GM18868 (cell line): ENCODE data around the gene BRD1.

Source experiments
- ATAC-seq: cut with Tn5 transposase; IDR thresholded peaks from one replicate; pipeline ENCODE4 v1.9.1; 2021; ENCODE audit warnings: mild to moderate bottlenecking, moderate library complexity; ENCODE audit not compliant: unreplicated experiment

The BRD1 gene

DNA sequence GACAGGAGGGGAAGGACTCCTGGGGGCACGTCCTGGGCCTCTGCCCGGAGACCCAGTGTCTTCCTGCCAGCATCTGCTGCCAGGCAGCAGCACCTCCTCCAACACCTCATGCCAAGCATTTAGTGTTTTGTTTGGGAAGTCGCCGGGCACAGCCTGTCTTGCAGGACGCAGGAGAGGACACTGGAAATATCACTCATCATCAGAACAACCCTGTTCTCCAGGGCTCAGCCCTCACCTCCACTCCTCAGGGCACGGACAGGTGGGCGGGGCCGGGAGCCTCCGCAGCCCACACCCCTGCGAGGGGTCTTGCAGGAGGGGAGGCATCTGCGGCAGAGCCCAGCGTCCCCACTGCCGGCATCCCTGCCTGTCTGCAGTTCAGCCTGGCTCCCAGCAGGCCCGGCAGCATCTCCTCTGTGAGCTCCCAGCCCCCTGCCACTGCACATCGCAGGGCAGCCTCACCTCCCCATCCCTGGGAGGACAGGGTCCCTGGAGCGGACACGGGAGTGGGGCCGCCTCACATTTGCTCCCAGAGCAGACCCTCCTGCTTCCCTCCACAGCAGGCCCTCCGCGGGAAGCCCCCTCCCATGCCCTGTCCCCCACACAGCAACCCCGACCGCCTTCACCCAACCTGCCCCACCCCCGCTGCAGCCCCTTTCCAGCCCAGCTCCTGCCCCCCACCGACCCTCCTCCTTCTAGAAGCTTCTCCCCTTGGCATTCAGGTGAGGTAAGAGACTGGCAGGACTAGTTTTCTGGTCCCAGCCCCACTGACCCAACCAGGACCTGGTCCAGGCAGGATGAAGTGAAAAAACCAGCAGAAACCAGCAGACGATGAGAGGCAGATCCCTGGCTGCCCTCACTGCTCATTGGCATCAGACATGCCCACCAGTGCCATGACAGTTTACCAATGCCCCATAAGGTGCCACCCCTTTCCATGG is 72.7 kb downstream of the BRD1 start:
- ATAC-seq = no peak

DNA sequence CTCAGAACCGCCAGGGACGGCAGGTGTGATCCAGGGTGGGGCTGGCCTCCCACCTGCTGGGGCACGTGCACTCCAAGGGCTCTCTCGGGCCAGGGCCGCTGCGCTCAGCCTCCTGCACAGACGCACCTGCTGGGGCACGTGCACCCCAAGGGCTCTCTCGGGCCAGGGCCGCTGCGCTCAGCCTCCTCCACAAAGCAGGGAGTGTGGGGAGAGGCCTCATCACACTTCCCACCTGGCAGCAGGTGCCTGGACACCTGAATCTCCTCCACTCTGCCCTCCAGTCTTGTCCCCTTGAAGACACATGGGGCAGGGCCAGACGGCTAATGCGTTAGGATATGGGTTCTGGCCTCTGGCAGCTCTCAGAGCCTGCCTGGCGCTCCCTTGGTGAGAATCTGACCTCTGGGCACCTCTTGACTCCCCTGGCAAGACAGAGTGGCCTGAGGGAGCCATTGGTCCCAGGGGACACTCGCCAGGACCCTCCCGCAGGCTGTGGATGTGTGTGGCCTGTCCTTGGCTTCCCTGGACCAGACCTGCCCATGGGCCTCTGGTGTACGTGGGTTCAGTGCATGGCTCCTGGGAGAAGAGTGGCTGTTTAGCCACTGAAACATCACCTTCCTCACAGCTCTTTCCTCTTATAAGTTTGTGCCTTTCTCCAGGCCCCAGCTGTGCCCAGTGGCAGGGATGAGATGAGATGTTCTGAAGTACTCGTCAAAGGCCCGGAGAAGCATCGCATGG is 73.5 kb downstream of the BRD1 start:
- no peak for ATAC-seq

DNA sequence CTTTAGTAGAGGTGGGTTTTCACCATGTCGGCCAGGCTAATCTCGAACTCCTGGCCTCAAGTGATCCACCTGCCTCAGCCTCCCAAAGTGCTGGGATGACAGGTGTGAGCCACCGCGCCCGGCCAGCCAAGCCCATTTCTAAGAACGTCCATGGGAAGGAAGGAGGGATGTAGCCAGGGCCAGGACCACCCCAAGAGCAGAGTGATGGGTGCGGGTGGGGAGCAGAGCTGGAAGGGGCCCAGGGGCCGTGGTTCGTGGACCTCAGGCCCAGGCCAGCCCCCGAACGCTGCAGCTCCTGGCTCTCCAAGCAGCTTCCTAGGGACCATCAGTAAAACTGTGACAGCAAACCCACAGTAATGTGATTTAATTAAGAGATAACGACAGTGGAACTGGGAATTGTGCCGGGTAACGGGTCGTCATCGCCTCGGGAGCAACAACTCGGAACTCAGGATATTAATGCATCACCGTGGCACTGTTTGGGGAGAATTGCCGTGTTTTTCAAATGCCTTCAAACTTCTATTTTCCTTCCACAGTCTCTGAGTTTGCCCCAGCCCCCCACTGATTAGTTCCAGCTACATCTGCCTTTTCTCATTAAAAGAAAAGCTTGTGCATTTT is 74.3 kb downstream of the BRD1 start:
- ATAC-seq = no peak

DNA sequence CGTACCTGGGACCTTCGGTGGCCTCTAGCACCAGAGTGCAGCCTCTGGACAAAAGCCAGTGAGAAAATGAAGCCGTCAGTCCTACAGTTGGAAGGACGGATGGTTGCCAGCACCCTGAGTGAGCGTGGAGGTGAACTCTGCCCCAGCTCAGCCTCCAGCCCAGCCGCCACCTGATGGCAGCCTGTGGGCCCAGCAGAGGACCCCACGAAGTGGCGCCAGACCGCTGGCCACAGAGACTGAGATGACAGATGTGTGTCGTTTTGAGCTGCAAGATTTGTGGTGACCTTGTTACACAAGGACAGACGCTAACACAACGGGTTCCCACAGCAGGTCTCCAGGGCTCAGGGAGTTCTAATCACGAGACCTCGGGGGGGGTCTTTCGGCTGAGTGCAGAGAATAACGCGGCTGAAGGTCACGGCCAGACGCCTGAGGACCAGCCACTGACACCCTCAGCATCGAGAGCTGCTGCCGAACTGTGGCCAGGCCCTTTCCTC is 75.0 kb downstream of the BRD1 start:
- ATAC-seq = no peak

DNA sequence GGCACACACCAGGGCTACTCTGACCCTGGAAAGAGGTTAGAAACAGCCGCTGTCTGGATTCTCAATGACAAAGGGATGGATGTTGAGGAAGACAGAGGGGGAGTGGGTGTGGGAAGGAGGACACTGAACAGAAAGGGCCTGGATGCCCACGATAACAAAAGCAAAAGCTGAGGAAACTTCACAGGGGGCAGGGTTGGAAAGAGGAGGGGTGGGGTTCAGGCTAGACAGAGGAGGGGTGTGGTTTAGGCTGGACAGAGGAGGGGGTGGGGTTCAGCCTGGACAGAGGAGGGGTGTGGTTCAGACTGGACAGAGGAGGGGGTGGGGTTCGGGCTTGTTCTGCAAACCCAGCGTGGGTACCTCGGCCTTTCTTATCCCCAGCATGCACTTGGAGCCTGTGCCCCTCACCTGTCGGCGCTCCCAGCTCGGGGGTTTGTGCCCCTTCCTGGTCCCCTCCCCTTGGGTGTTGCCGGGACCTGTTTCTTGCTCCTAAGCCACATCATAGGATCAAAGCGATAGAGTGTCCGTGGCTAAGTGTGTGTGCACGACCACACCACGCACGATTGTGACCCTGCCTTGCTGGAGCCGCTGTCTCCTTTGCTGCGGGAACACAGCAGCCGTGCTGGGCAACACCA is 75.6 kb downstream of the BRD1 start:
- ATAC-seq = no peak

DNA sequence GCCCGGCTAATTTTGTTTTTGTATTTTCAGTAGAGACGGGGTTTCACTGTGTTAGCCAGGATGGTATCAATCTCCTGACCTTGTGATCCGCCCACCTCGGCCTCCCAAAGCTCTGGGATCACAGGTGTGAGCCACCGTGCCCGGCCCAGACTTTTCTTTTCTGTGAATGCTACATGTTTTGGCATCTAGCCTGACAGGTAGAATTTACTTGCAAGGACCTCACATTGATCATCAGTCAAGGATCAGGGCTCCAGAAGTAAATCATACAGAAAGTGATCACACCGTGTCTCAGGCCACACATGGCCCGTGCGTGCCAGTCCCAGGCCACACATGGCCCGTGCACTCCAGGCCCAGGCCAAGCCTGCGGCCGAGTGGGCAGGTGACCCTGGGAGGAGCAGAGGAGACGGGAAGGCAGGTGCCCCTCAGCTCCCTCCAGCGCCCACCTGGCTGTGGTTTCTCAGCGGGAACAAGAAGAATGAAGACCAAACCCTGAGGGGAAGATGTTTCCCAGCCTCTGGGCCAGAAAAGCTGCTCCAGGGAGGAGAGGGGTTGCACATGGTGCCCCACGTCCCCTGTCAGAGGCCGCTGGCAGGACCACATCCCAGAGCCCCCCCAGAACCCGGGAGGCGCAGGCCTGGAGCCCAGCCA is 76.2 kb downstream of the BRD1 start:
- ATAC-seq = no peak

DNA sequence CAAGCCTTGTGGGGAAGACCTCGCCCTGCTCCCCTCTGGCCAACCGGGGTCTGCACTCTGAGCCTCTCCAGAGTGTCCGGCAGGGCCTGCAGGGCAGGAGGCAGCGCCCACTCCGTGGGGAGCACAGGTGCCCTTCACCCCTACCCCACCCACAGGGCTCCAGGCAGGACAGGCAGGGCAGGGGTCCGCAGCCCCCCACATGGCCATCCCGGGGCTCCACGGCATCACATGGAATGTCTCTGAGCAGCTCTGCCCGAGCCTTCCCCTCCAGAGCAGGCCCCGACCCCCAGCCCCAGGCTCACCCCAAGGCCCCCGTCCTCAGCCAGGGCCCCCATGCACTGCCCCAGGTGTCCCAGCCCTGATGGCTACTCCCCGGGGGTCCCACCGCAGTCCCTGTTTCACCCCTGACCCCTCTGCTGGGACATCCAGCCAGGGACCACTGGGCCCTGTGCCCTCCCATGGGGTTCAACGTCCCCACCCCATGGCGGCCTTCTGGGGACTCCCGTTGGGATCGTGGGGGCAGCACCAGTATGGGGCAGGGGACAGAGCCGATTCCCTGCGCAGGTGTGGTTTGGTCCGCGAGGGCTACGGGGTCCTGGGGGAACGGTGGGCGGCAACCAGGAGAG is 77.7 kb downstream of the BRD1 start:
- ATAC-seq = no peak

DNA sequence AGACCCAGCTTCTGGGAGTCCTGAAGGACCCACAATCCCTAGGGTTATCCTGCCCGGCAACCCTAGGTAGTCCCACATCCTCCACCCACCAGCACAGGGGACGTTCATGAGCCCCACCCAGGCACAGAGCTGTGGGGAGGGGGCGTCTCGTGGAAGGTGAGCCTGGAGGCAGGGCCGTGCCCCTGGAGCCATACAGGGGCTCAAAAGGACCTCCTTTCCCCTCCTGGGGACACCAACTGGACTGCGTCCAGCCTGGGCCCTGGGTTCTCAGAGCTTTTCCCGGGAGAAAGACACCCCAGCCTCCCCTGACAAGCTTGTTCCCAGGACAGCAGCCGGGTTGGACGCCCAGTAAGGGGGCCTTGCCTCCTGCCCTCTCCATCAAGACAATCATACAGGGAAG is 78.4 kb downstream of the BRD1 start:
- ATAC-seq = no peak

DNA sequence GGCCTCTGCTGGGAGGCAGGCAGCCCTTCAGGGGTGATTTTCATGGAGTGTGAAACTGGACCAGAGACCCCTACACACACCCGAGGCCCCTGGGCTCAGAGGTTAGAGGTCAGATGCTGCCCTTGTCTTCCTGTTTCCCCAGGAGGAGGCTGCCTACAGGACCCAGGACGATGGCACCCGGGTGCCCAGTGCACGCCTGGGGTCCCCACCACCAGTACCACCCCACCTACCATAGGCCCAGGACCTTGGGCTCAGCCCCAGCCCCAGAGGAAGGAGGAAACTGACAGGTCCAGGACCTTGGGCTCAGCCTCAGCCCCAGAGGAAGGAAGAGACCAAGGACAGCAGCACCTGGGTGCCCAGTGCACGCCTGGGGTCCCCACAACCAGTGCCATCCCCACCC is 79.2 kb downstream of the BRD1 start:
- ATAC-seq = no peak

DNA sequence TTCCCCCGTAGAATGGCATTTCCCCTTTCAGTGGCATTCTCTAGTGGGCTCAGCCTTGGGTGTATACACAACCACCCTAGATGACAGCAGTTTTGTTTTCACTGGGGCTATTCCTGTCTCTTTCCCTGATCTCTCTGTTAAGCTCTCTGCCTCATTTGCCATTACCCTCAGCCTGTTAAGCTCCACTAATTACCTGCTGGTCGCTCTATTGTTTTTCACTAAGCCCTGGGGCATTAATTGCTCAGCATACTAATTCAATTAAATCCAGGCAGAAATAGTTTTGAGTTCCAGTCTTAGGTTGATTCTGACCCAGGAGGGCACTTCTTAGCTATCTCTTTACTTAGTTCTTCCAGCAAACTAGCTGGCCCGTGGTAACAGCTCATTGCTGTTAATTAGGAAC is 80.0 kb downstream of the BRD1 start:
- ATAC-seq = no peak

DNA sequence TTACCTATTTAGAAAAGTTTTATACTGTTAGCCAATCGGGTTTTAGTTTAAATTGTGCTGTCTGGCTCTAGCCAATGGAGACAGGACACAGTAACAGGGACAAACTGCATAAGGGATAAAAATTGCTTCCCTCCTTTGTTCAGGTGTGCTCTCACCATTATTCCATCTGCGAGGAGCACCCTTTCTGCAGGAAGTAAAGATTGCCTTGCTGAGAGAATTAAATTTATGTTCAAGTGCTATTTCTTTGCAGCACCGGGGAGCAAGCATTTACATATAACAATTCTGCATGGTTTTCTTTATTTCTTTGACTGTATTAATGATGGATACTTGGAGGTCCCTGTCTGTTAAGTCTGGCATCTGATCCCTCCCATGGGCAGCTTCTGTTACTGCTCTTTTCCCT is 80.5 kb downstream of the BRD1 start:
- no peak for ATAC-seq

DNA sequence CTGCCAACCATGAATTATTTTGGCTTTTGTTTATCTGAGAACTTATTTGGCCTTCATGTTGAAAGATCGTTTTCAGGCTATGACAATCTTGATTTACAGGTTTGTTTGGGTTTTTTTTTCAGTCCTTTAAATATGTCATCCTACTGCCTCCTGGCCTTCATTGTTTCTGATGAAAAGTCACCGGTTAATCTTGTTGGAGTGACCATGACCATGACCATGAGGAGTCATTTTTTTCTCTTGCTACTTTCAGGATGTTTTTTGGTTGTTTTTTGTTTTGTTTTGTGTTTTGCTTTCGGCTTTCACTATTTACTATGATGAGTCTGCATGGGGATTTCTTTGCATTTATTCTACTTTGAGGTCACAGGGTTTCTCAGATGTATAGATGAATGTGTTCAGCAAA is 81.6 kb downstream of the BRD1 start:
- no peak for ATAC-seq

DNA sequence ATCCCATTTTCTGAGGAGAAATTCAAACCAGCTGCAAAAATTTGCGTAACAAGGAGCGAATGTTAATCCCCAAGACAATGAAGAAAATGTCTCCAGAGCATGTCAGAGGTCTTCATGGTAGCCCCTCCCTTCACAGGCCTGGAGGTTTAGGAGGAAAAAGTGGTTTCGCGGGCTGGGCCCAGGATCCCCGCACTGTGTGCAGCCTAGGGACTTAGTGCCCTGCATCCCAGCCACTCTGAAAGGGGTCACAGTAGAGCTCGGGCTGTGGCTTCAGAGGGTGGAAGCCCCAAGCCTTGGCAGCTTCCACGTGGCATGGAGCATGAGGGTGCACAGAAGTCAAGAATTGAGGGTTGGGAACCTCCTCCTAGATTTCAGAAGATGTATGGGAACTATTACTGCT is 87.4 kb downstream of the BRD1 start:
- no peak for ATAC-seq

DNA sequence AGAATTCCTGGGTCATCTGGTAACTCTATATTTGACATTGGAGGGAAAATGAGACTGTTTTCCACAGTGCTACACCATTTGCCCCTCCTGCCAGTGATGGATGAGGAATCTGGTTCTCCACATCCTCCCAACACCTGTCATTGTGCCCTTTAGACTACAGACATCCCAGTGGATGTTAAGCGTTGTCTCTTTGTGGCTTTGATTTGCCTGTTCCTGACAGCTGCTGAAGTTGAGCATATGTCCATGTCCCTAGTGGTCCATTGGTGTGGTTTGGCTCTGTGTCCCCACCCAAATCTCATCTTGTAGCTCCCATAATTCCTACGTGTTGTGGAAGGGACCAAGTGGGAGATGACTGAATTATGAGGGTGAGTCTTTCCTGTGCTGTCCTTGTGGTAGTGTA is 88.5 kb downstream of the BRD1 start:
- ATAC-seq = no peak

DNA sequence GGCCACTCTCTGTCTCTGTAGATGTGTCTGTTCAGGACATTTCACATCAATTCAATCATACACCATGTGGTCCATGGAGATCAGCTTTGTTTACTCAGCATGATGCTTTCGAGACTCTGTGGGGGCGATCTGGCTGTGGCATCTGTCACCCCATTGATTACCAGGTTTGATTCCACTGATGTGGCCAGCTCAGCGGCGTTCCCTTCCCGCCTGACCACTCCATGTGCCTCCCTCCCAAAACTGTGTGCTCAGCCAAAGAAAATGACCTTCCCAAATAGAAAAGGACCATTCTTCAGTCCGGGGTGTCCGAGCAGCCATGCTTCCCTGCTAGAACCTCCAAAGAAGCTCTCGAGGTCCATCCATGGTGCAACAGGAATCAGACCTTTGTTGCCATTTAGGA is 89.1 kb downstream of the BRD1 start:
- ATAC-seq = no peak

DNA sequence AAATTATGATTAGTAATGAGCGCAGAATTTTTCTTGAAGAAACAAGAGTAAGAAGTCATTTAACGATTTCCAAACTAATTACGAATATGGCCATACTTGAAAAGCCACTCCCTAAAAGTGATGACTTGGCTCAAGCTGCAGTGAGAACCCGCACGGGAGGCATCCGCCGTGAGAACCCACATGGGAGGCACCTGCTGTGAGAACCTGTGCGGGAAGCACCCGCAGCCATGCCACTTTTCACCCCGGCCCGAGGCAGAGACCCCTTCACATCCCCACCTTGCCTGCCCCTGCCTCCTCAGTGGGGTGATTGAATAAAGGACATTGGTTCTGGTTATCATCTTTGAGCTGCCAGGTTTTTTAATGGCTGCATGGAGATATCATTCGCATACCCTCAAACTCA is 89.7 kb downstream of the BRD1 start:
- no peak for ATAC-seq

DNA sequence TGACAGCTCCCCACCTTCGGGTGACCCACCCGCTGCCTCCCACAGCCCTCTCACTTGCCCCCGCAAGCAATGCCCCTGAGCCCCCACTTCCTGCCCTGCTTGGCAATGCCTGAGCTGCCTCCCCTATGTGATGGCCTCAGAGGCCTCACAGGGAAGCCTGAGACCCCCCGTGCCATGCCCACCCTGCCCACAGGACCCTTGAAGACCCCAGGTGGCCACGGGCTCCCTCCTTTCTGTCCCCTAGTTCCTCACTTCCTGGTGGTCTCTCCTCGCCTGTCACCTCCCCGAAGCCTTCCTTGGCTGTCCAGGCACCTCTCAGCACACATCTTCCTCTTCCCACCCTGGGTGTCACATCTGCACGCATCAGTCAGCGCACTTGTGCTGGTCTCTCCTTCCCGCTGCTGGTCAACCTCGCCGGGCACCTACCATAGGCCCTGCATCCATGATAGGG is 90.5 kb downstream of the BRD1 start:
- no peak for ATAC-seq

DNA sequence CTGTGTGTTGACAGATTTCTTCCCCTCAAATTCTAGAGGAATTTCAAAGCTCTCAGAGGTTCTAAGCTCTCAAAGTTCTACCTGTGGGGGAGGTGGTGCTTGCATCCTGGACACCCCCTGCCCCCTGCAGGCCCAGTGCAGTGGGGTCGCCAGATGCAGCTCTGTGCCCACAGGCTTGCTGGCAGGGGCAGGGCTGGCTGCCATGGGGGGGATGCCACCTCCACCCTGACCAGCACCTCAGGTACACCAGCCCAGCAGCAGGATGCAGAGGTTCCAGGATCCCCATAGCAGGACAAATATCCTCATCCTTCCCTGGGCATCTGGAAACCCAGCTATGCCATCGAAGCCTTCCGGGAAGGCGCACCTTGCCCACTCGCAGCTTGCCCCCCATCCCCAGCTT is 91.1 kb downstream of the BRD1 start:
- no peak for ATAC-seq

DNA sequence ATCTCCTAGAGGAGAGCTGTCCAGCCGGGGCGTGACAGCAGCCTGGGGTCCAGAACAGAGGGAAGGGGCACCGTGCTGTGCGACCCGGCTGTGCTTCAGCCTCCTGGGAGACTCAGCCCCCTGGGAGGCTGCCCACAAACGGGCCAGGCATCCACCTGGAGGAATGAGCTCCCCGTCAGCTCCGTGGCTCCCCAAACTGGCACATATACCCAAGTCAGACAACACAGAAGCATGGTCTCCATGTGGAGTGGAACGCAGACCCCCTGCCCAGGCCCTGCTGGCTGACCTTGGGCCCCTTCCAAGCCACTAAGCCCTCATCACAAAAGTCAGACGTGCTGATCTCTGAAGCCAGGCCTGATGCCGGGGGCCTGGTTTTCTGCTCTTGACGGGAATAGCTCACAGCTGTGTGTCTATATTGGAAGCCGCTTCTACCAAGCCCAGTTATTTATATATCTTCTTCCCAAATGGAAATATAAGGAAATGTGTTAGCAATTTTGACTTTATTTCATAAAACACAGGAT is 91.7 kb downstream of the BRD1 start:
- ATAC-seq = no peak

DNA sequence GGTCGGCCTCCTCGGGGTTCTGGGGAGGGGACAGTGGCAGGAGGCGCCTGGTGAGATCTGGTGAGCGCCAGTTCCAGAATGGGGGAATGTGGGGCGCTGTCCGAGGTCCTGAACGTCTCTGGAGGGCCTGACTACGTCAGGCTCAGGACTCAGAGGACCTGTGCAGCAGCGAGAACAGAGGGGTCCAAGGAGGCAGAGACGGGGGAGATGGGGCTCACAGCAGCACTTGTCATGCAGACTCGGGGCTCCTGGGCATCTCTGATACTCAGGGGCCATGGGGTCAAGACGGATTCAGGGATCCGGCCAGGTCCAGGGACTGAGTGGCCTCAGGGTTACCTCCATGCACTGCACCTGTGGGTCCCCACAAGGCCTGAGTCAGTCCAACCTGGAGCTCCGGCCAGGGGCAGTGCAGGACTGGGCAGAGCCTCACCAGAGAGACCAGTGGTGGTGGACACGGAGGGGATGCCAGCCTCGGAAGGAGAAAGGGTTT is 92.2 kb downstream of the BRD1 start:
- ATAC-seq = no peak
